Coronary artery (tissue), 2 donors: ENCODE data around the gene MYOM1.

ENCODE experiments used
- DNase-seq: peaks from one replicate; pipeline ENCODE4 v3.0.0-alpha.2; 2017; ENCODE audit warnings: low spot score
- H3K27ac ChIP-seq, 2 donors: fragments of 200-600 bp; sonication (generic); one replicate each; pipeline ENCODE4 v1.5.1; 2016 to 2019
- H3K4me3 ChIP-seq: fragments of 200-600 bp; sonication (generic); 2 replicates; pipeline ENCODE4 v1.5.1; 2016; ENCODE audit warnings: mild to moderate bottlenecking, moderate library complexity
- CTCF ChIP-seq: fragments of 200-600 bp; sonication (generic); IDR thresholded peaks from one replicate; pipeline ENCODE4 v1.5.1; 2019; ENCODE audit warnings: antibody characterized with exemption

Gene MYOM1

GRCh38 chr18:3114026-3114425, 105.7 kb downstream of the MYOM1 start:
- no peak overlapping the region for H3K4me3 ChIP-seq
- H3K27ac ChIP-seq = no peak overlapping the region
- no peak for DNase-seq
- no peak for TF ChIP-seq CTCF

GRCh38 chr18:3111523-3112240, 108.1 kb downstream of the MYOM1 start:
- TF ChIP-seq CTCF = no peak
- no peak for DNase-seq
- Histone ChIP-seq H3K4me3 (no peak overlapping the region), H3K27ac (no peak overlapping the region)

GRCh38 chr18:3110034-3110752, 109.6 kb downstream of the MYOM1 start:
- no peak for DNase-seq
- Histone ChIP-seq H3K27ac (no peak overlapping the region), H3K4me3 (no peak overlapping the region)
- no peak for TF ChIP-seq CTCF

GRCh38 chr18:3107740-3108151, 112.0 kb downstream of the MYOM1 start:
- no peak for TF ChIP-seq CTCF
- Histone ChIP-seq H3K27ac (no peak overlapping the region), H3K4me3 (no peak overlapping the region)
- no peak for DNase-seq

GRCh38 chr18:3104190-3105054, 115.3 kb downstream of the MYOM1 start:
- Histone ChIP-seq H3K27ac (no peak overlapping the region), H3K4me3 (no peak overlapping the region)
- TF ChIP-seq CTCF = no peak
- no peak for DNase-seq

- DNase-seq = no peak
- Histone ChIP-seq H3K4me3 (no peak overlapping the region), H3K27ac (no peak overlapping the region)
- no peak for TF ChIP-seq CTCF
Measured at GRCh38 chr18:3103576-3103975, 116.2 kb downstream of the MYOM1 start.
